NCI-H226 (cell line): ENCODE results near the gene NTM.

ENCODE experiments used
- DNase-seq: peaks from one replicate; pipeline ENCODE4 v3.0.0-alpha.2; 2015

Gene NTM

DNA sequence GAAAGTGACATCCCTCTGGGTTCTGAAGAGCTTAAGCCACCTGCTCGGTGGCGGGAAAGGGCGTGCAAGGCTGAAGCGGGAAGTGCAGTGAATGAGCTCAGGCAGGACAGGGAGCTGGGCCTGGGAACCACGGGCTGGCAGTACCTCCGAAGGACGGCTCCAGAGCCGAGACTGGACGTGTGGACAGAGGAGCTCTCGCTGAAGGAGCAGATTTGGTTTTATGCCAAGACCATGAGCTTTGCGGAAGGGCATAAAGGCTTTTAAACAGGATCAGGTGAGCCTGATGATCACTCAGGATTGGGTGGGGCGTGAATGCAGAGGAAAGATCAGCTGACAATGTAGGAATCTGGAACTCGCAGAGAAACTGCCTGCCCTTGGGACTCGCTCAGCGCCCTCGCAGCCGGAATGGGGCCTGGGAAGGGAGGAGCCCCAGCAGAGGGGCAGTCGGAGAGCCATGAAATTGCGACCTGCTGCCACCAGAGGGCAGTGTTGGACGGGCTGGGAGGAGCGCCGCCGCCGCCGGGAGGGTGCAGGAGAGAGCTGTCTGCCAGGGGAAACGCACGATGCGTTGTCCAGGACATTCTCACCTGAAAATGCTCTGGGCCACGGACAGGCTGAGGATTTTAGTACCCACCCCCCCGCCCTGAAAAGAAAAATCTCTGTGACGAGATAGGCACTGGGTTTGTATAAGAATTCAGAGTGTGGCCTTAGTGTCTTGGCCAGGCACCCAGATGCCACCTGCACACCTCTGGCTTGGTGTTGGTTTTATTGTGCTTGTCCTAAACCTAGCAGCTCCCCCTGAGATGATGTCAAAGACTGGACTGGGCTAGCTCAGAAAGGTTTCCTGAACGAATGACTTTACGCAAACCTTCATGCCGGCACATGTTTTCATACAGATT is 324.4 kb downstream of the NTM start:
- DNase-seq: peak; percentile 24

DNA sequence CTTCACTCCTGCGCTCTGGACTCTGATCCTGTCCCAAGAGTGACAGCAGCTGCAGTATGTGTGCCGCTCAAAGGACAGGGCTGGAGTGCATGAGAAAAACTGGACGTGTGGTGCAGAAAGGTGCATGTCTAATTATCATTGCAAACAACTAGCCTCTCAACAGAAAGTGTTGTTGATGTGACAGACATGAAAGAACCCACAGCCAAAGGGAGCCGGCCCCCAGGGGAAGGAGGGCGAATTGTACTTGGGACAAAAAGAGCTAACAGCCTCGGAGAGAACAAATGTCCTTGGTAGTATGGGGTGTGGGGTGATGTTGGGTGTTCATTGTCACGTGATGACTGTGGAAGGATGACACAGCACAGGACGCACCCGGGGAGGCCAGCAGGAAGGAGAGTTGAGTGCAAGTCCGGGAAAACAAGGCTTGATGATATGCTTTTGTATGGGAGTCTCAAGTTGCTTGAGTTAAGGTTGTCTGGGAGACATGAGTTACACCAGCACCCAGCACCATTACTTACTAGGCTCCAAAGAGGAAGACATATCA is 325.5 kb downstream of the NTM start:
- DNase-seq: no peak

DNA sequence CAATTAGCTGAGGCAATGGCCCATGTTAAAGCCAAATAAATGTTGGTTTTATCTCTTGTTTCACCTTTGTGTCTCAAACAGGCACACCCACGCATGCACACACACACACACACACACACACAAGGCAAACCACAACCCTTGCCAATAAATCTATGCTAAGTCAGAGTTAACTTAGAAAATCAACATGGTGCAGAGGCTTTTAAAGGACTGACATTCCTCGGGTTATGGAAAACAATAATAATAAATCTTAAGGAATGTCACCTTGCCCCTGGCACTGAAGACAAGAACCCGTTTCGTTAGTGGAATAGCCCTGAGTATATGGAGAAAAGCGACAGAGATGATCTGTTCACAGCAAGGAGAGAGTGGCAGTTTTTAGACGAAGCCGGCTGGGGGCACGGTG is 326.3 kb downstream of the NTM start:
- no peak for DNase-seq

DNA sequence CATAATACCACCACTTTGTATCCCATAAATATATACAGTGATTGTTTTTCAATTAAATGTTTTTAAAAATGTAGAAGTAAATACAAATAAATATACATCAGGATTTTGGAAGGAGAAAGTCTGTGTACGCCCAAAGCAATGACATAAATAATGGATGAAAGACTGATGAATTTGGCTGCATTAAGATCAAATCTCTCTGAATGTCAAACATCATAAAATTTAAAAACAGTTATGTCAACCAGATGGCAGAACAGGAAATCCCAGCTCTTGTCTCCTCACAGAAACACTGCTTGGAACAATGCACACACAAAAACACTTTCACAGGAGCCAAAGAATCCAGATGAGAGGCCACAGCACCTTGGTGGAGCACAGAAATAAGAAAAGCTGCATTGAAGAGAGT is 332.9 kb downstream of the NTM start:
- no peak for DNase-seq

DNA sequence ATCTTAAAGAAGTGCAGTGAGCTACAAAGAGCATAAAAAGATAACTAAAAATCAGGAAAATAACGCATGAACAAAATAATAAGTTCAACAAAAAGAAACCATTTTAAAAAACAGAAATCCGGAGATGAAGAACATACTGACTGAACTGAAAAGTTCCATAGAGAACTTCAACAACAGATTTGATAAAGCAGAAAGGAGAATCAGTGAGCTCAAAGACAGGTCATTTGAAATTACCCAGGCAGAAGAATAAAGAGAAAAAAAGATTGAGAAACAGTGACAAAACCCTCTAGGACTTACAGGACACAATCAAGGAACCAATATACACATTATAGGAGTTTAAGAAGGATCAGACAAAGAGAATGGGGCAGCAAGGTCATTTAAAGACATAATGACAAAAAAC is 334.3 kb downstream of the NTM start:
- no peak for DNase-seq

DNA sequence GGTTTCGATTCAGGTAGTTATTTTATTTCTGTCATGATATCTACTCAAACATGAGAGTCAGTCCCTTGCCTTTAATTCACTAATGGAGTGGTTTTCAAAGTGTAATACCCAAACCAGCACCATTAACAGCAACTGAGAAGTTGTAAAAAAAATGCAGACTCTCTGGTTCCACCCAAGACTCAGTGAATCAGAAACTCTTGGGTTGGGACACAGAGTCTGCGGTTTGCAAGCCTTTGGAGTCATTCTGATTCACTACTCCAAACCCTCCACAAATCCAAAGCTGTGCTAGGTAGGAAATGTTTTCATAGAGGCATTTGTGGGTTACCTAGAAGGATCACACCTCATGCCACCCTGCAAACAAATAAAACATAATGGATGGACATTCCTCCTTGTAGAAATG is 340.1 kb downstream of the NTM start:
- no peak for DNase-seq

DNA sequence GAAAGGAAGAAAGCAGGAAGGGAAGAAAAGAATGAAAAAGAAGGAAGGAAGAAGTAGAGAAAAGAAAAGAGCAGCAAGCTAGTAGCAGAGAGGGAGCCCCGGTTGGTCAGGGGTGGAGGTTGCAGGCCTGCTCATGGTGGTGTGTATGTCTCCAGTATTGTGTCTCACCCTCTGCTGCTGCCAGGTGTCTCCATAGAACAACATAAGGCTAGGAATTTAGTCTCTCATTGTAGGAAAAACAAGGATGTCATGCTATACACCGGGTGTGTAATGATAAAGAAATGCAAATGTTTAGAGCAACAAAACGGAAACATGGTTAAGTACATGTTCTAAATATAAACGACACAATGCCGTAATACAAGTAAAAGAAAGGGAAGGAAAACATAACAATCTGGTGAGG is 342.5 kb downstream of the NTM start:
- DNase-seq: no peak

DNA sequence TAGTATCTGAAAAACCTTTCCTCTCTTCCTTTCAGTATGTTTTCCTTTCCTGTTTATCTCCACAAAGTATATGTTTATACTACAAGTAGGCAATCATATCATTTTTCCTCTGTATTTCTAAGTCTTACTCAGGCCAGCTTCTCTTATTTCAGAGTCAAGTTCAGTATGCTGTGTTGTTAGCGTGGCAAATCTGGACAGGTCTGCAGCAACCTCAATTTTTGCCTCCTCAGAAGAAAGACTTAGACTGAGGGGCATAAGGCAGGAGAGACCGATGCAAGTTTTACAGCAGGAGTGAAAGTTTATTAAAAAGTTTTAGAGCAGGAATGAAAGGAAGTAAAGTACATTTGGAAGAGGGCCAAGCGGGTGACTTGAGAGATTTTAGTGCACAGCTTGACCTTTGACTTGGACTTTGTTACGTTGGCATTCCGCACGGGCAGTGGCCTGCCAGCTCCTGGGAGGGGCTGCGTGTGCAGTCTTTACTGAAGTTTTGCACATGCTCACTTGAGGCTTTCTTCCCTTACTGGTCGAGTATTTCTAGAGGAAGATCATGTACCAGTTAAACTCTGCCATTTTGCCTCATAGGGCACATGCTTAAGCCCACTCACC is 343.2 kb downstream of the NTM start:
- no peak for DNase-seq

DNA sequence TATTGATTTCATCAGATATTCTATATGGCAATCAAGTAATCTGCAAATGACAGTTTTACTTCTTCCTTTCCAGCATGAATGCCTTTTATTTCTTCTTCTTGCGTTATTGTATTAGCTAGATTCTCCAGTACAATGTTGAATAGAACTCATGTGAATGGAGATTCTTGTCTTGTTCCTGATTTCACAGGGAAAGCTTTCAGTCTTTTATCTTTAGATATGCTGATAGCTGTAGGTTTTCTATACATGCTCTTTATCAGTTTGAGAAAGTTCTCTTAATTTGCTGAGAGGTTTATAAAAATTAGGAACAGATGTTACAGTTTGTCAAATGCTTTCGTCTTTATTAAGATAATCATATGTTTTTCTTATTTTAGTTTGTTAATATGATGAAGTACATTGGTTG is 347.2 kb downstream of the NTM start:
- no peak for DNase-seq

DNA sequence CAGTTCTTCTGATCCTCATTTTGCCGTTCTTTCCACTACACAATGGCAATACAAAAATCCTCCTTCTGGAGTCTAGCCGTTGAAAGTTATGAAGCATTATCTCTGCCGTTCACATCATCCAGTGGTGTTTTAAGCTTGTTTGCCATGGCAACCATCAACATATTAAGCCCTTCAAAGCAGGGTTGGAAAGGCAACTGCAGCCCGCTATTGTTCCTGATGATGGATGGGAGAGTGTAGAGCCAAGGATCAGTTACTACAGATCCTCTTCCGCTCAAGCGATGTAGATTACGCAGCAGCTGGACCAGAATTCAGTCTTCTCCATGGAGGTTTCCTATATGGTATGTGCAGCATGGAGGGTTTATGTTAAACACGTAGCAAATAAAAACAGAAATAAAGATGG is 352.7 kb downstream of the NTM start:
- no peak for DNase-seq

DNA sequence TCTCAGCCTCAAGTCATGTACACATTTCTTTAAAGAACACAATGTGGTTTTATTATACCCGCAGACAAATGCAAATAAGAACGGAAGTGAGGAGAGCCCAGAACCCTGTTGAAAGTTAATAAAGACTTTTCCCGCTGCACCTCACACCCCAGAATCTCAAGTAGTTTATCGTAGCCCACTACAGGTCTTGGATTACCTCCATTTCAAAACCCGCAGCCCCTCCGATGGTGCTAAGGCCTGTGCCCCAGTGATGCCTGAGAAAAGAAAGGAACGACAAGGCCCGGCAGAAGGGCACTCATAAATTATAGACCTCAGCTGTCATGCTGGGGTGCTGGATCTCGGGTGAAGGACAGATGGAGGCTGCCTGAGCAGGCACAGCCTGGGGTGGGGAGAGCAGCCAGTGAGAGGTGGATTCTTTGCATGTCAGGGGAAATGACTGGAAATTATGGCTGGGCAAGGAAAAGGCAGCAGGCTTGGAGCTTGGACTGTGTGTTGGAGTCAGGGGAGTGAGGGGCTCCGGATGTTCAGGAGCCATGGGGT is 354.1 kb downstream of the NTM start:
- DNase-seq: no peak

DNA sequence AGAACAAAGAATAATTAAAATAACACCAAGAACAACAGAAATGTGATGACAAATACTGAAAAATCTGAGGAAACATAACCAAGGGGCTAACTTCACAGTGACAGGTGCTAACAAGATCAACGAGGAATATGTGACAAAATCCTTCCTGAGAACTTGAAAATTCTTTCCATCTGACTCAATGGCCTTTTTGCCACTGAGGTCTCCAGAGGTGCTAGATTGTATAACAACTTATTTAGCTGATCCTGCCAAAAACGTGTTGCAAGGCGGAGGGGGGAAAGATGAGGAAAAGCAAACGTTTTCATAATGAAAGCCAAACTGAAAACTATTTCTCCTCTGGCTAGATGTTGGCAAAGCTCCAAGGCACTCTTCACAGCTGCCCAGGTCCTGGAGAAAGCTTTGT is 364.5 kb downstream of the NTM start:
- no peak for DNase-seq

DNA sequence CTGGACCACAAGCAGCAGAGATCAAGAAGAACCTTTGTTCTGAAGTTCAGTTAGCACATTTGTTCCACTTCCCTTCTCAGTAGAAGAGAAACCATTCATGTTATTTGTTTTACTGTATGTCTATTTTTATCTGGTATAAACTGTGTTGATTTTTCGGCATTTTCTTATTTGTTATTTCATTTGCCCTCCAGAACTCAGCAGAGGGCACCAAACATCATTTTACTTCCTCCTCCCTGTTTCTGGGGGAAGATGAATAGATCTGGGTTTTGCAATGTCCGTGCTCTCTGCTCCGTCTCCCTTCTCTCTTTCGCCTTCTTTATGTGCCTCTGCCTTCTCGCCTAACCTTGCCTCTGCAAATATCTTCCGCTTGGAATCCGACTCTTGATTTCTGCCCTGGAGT is 366.9 kb downstream of the NTM start:
- DNase-seq: no peak

DNA sequence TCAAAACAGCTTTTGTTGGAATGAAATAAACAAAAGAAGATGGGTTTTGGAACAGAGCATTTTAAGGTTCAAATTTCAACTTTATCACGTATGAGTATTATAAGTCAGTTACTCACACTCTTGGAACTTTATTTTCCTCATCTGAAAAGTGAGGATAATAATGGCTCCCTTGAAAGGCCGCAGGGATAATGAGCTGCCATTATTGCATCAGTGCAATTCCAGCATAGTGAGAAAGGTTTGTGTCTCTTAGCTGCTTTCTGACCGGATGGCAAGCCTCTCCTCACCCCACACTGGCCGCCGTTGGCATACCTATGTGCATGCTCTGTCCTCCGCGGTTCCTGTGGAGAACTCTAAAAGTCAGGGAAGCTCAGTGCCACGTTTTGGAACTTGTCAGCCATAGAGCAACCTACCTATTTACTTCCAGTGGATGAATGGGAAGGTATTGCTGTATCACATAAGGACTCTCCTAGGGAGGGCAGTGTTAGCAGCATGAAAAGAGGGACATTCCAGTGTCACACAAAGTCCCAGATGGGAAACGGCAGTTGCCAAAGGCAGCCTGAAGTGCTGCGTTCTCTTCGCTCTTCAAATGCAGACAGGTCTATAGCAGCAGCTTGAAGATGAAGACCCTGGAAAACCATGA is 368.9 kb downstream of the NTM start:
- no peak for DNase-seq

DNA sequence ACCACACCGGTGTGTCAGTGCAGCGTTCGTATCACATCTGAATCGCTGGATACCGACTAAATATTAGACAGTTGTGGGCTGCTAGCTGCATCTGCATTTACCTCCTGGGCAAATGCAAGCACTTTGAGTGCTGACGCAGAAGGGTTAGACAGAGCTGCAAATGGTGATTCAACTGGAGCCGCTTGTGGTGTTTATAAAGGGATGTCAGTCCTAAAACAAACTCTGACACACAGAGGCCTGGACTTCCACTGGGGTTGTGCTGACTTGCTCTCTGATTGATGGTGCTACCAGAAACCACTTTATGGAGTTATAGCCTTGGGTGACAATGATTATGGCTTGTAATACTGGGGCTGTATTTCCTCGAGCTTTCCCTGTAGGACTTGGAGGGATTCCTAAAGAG is 374.4 kb downstream of the NTM start:
- no peak for DNase-seq

DNA sequence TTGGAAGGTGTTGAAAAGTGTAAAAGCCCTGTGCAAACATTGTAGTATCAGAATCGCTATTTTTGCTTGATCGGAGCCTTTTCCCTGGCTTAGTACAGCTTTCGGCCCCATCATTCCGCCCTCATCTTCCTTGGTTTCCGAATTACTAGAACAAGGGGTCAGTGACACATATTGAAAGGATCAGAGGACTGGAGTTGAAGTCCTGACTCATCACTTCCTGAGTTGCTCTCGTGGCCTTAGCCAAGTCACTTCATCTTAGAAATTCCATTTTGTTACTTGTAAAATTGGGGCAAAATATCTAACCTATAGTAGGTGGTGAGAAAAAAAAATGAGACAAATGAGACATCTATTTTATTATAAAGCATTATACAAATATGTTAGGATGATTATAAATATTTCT is 375.0 kb downstream of the NTM start:
- DNase-seq: no peak

DNA sequence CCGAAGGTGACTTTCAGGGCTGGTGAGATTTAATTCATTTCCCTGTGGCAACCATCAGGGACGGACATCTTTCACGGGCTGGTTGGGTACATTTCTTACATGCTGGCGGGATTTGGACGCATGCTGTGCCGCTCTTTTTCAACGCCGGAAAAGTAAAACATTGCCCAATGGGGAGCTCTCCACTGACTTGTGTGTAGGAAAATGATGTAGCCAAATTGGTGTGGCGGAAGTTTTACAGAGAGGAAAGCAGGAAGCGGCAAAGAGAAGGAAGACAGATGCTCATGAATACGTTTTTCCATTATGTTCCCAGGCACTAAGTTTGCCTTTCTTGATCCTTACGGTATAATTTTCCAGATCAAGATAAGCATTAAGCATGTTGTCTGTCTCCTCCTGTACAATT is 375.8 kb downstream of the NTM start:
- DNase-seq: no peak

DNA sequence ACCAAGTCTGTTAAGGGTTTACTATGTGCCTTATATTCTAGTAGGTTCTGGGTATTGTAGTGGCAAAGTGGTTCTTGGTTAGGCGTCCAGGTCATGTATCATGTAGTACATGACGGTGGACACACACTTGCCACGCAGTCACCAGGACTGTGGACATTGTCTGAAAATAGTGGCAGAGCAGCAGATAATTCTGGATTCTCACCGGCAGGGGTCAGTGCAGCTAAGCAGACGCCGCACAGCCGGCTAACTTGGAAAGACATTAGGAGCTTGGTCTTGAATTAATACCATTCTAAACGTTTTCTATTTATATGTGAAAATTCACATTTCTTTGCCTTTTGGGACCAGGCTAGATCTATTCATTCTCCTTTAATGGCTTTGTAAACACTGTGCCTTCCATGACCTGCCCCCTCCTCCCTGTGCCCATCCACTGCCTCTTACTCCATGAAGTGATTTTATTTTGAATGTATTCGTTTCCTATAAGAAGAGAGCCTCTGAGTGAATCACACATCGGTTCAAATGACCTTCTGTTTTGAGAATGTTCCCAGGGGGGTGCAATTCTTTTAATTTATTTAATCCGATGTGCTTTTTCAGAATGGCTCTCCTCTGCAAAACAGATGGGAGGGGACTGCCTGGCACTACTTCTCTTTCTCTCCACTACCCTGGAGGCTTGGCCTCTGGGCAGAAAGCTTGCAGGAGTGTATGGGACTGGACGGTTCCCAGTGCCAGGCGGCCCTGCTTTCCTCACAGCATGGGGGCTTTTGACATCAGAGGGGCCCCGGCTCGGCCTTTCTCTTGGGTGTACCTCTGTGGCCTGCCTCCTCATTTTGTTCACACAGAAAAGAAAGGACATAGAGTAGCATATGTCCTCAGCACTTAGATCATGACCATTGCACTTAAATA is 378.0 kb downstream of the NTM start:
- DNase-seq: no peak

DNA sequence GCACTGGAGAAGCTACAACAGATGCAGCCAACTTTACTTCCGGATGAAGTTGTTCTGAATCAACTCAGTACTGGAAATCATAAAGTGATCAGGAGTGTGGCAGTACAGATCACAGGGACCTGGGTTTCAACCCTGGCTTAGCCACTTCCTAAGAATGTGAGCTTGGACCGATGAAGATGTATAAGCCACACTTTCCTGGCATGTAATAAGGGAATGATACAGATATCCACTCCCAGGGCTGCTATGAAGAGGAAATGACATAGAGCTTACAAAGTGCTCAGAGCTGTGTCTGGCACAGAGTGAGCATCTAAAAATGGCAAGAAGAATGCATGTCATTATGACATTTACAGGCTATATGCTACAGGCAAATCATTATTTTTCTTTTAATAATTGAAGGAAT is 378.7 kb downstream of the NTM start:
- DNase-seq: no peak

DNA sequence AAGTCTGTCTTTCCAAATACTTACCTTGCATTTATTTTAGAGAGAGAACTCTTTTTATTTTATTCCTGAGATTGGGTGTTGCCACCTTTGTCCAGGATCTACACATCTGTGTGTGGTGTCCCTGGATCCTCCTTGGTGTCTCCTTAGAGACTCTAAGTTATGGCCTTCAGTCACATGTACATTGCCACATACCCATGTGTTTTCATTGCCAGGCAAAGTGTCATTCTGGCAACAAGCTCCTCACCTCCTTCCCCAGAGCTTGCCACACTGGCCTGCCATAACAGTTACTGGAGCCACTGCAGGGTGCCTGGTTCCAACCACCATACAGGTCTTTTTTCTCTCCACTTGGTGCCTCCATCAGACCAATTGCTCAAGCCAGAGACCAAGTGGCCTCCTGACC is 379.7 kb downstream of the NTM start:
- DNase-seq: no peak

DNA sequence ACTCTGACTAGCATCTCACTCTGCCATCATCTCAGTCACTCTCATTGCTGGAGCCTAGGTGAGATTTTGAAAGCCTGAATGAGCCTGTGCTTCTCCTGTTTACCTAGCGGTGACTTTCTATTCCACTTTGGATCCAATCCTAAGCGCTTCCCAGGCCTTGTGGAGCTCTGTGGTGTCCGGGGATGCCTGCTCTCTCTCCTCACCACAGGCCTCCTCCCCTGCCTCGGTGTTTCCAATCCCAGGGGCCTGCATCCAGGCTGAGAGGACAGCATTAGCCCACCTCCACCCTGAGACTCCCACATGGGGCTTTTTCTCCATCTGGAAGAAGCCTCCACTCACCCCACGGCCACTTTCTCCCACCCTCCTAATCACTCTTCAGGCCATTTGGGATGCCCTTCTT is 380.3 kb downstream of the NTM start:
- DNase-seq: no peak

DNA sequence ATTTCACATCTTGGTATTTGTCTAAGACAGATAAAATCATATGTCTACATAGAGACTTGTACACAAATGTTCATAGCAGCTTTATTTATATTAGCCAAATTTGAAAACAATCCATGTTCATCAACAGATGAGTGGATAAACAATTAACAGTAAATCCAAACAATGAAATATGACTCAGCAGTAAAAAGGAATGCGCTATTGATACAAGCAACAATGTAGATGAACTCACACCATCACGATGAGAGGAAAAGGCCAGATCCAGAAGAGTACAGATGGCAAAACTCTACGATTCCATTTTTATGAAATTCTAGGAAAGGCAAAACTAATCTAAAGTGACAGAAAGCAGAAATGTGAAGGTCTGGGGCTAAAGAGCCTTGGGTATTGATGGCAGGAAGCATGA is 384.3 kb downstream of the NTM start:
- no peak for DNase-seq
